KMS-11 (cell line): ENCODE data around the gene CYSRT1.
"Not testable (repeated sequence)": the region's sequence is repeated elsewhere in the genome, so short reads cannot be mapped to it uniquely, and the experiment has no call there.

ENCODE experiments used
- H2AFZ ChIP-seq: fragments of 200-600 bp; sonication (generic); 2 replicates; pipeline ENCODE4 v1.6.1; 2016; ENCODE audit warnings: antibody characterized with exemption, mixed run types, low read depth
- H3K27ac ChIP-seq: fragments of 200-600 bp; sonication (generic); 2 replicates; pipeline ENCODE4 v1.6.1; 2016; ENCODE audit warnings: mild to moderate bottlenecking, mixed run types
- H3K27me3 ChIP-seq: fragments of 200-600 bp; sonication (generic); 2 replicates; pipeline ENCODE4 v1.6.1; 2017; ENCODE audit warnings: mild to moderate bottlenecking, low read depth, mixed run types, moderate library complexity; ENCODE audit not compliant: insufficient read depth
- H3K36me3 ChIP-seq: fragments of 200-600 bp; sonication (generic); 2 replicates; pipeline ENCODE4 v1.6.1; 2017; ENCODE audit warnings: mild to moderate bottlenecking, mixed run types; ENCODE audit not compliant: insufficient read depth
- H3K4me1 ChIP-seq: fragments of 200-600 bp; sonication (generic); 2 replicates; pipeline ENCODE4 v1.6.1; 2016; ENCODE audit warnings: mild to moderate bottlenecking, low read depth, mixed run types; ENCODE audit not compliant: poor library complexity, severe bottlenecking
- H3K4me2 ChIP-seq: fragments of 200-600 bp; sonication (generic); 2 replicates; pipeline ENCODE4 v1.7.0; 2016; ENCODE audit warnings: mild to moderate bottlenecking, mixed run types
- H3K4me3 ChIP-seq: fragments of 200-600 bp; sonication (generic); IDR thresholded peaks from 2 replicates; pipeline ENCODE4 v1.6.1; 2017; ENCODE audit warnings: low read depth, low read length, mixed read lengths; ENCODE audit not compliant: insufficient read depth
- H3K79me2 ChIP-seq: fragments of 200-600 bp; sonication (generic); 2 replicates; pipeline ENCODE4 v1.6.1; 2016; ENCODE audit warnings: low read depth, mixed run types; ENCODE audit not compliant: insufficient read depth
- H3K9ac ChIP-seq: fragments of 200-600 bp; sonication (generic); 2 replicates; pipeline ENCODE4 v1.6.1; 2016; ENCODE audit warnings: mild to moderate bottlenecking, mixed run types
- H4K20me1 ChIP-seq: fragments of 200-600 bp; sonication (generic); 2 replicates; pipeline ENCODE4 v1.6.1; 2016; ENCODE audit warnings: mild to moderate bottlenecking, mixed run types; ENCODE audit not compliant: insufficient read depth
- TF ChIP-seq, protein P1 (sequence below): fragments of 200-600 bp; sonication (generic); conservative IDR thresholded peaks from 2 replicates; pipeline ENCODE4 v1.6.1; 2017; ENCODE audit warnings: low read depth, mild to moderate bottlenecking, antibody characterized with exemption, low read length, moderate library complexity, mixed read lengths

CYSRT1 gene

DNA sequence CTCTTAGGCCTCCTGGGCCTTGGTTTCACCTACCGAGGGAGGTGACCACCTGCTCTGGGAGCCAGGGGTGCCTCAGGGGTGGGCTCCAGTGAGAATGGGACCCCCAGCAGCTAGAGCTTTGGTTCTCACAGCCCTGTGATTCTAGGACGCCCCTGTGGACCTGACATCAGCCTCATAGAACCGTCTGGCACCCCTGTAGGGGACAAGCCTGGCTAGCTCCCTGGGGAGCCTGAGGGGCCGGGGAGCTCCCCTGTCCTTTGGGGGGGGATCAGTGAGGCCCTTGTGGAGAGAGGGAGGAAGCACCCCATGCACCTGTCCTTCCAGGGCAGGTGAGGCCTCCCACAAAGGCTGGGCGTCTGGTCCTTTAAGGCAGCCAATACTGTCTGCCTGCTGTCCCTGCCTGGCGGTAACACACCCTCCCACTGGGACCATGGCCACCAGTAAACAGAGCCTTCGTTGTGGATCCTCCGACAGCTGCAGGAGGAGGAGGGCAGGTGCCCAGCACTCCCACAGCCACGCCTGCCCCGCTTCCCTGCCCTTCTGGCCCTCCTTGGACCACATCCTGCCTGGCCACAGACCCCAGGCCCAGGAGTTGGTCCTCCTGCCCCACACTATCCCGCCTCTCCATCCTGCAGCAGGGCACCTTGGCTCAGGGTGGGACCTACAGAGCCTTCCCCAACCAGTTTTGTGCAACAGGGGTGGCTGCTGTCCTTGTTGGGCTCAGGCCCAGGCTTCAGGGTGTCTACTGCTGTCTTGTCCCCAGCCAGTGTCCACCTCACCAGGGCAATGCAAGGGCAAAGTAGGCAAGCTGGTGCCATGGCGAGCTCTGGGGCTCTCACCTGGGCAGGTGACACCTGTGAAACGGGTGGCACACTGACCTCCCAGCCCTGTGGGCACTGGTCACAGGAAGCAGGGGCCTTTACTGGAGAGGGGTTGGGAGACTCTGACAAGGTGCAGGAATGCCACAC lies 13.1 kb downstream of the CYSRT1 start:
- Histone ChIP-seq H3K9ac (no peak overlapping the region), H3K4me3 (no peak overlapping the region), H3K27ac (no peak overlapping the region), H2AFZ (no peak overlapping the region), H4K20me1 (peaks cover 12% of the 10 kb centered on the region; the same call in 1 of the 2 replicates), H3K36me3 (peaks cover 7% of the 10 kb centered on the region; the same call in 1 of the 2 replicates), H3K4me1 (peaks cover 31% of the 10 kb centered on the region), H3K27me3 (peaks cover 22% of the 10 kb centered on the region), H3K79me2 (peaks cover 15% of the 10 kb centered on the region), H3K4me2 (no peak overlapping the region; the same call in 1 of the 2 replicates)
- TF ChIP-seq, protein P1, sequence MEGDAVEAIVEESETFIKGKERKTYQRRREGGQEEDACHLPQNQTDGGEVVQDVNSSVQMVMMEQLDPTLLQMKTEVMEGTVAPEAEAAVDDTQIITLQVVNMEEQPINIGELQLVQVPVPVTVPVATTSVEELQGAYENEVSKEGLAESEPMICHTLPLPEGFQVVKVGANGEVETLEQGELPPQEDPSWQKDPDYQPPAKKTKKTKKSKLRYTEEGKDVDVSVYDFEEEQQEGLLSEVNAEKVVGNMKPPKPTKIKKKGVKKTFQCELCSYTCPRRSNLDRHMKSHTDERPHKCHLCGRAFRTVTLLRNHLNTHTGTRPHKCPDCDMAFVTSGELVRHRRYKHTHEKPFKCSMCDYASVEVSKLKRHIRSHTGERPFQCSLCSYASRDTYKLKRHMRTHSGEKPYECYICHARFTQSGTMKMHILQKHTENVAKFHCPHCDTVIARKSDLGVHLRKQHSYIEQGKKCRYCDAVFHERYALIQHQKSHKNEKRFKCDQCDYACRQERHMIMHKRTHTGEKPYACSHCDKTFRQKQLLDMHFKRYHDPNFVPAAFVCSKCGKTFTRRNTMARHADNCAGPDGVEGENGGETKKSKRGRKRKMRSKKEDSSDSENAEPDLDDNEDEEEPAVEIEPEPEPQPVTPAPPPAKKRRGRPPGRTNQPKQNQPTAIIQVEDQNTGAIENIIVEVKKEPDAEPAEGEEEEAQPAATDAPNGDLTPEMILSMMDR: no peak

DNA sequence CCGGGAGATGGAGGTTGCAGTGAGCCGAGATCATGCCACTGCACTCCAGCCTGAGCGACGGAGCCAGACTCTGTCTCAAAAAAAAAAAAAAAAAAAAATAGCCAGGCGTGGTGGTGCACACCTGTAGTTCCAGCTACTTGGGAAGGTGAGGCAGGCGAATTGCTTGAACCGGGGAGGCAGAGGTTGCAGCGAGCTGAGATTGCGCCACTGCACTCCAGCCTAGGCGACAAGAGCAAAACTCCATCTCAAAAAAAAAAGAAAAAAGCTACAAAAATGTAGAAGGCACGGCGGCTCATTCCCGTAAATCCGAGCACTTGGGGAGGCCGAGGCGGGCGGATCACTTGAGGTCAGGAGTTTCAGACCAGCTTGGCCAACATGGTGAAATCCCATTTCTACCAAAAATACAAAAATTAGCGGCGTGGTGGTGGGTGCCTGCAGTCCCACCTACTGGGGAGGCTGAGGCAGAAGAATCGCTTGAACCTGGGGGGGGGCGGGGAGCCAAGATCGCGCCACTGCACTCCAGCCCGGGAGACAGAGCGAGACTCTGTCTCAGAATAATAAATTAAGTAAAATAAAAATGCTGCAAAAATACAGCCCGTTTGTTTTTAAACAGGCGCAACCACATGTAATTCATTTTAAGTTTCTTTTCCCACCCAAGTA lies 14.7 kb downstream of the CYSRT1 start:
- peaks cover 31% of the 10 kb centered on the region for H3K4me1 ChIP-seq
- peaks cover 12% of the 10 kb centered on the region; the same call in 1 of the 2 replicates for H4K20me1 ChIP-seq
- peak overlapping the region; percentile 72 for H2AFZ ChIP-seq
- H3K9ac ChIP-seq: peak overlapping the region; percentile 82
- not testable (repeated sequence) for H3K4me3 ChIP-seq, H3K36me3 ChIP-seq
- peak overlapping the region; percentile 91 for H3K27ac ChIP-seq
- peaks cover 12% of the 10 kb centered on the region for H3K27me3 ChIP-seq
- H3K4me2 ChIP-seq: peak overlapping the region; percentile 58
- H3K79me2 ChIP-seq: peaks cover 17% of the 10 kb centered on the region

DNA sequence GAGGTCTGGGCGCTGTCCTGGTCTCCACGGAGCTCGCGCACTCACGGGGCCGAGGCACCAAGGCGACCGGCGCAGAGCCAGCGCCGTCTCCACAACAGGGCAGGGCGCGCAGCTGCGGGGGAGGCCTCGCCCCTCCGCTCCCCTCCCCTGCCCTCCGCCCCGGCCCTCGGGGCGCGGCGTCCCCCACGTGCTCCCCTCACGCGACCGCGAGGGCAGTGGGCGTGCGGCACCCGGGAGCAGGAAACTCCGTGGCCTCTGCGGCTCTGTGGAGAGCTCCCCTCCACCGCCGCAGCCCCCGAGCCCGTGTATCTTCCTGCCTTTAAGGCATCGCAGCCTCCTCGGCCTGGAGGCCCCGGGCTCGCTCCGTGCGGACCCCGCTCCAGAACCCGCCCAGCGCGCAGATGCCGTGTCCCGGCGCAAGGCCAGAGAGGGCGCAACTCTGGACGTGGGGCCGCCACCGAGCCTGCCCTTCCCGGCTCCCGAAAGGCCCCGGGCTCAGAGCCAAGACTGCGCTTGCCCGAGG lies 15.4 kb downstream of the CYSRT1 start:
- peaks cover 5% of the 10 kb centered on the region; the same call in 1 of the 2 replicates for H3K27me3 ChIP-seq
- peak overlapping the region; percentile 72 for H2AFZ ChIP-seq
- H4K20me1 ChIP-seq: peaks cover 12% of the 10 kb centered on the region; the same call in 1 of the 2 replicates
- H3K4me1 ChIP-seq: peaks cover 31% of the 10 kb centered on the region
- TF ChIP-seq, protein P1: no peak
- H3K9ac ChIP-seq: peak overlapping the region; percentile 82
- peaks cover 7% of the 10 kb centered on the region; the same call in 1 of the 2 replicates for H3K36me3 ChIP-seq
- peaks cover 17% of the 10 kb centered on the region for H3K79me2 ChIP-seq
- peak overlapping the region; percentile 58 for H3K4me2 ChIP-seq
- peak overlapping the region; percentile 91 for H3K27ac ChIP-seq
- no peak overlapping the region for H3K4me3 ChIP-seq

DNA sequence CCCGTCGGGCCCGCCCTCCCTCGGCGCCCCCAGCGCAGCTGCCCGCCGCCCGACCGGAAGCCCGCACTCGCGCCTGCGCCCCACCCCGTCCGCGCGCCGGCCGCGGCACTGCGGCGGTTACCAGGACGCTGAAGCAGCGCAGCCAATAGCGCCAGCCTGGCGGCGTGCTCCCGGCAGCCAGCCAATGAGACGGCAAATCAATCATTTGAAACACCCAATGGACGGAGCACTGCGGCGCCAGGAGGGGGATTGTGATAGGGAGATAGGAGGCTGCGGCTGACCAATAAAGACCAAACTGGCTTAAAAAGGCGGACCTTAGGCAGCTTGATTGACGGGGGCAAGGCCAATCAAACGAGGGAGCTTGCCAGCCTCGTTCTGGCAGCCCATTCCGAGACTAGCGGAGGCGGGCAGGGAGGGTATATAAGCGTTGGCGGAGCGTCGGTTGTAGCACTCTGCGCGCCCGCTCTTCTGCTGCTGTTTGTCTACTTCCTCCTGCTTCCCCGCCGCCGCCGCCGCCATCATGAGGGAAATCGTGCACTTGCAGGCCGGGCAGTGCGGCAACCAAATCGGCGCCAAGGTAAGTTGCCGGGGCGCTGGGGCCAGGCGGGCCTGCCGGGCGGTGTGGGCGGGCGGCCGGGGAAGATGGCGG lies 16.0 kb downstream of the CYSRT1 start, which contains the start of gene TUBB4B:
Gene TUBB4B, plus strand, starts transcription at position 447 of the 649 bp plus-strand sequence. Its CDS starts 74 bp downstream, at position 521.
- H4K20me1 ChIP-seq: peaks cover 12% of the 10 kb centered on the region; the same call in 1 of the 2 replicates
- H2AFZ ChIP-seq: peak within 1 kb of the TSS; percentile 72
- peak within 1 kb of the TSS; percentile 91 for H3K27ac ChIP-seq
- H3K4me3 ChIP-seq: no peak within 1 kb of the TSS
- no peaks in the 10 kb centered on the region for H3K27me3 ChIP-seq
- H3K9ac ChIP-seq: peak within 1 kb of the TSS; percentile 82
- peaks cover 7% of the 10 kb centered on the region; the same call in 1 of the 2 replicates for H3K36me3 ChIP-seq
- peaks cover 31% of the 10 kb centered on the region for H3K4me1 ChIP-seq
- peak within 1 kb of the TSS; percentile 76 for H3K4me2 ChIP-seq
- H3K79me2 ChIP-seq: peaks cover 17% of the 10 kb centered on the region
- TF ChIP-seq, protein P1: no peak
